Lung (tissue), 12 donors: ENCODE data around the gene EME1. TPM values are rescaled to one million over a fixed set of nuclear protein-coding genes. Genes with fewer than 3 reads are reported as not detected.

Experiments
- ATAC-seq: fragments of 200-7000 bp; cut with Tn5 transposase; one replicate; pipeline ENCODE4 v1.9.1; 2020; ENCODE audit warnings: moderate number of reproducible peaks; ENCODE audit not compliant: insufficient read depth, low FRiP score
- DNase-seq, 3 donors: peaks; one replicate each; pipeline ENCODE4 v3.0.0-alpha.2; 2013 to 2017
- H3K27ac ChIP-seq, 2 donors: one replicate each; pipeline ENCODE4 v1.5.1; 2013; ENCODE audit warnings: mild to moderate bottlenecking in 2 of 2, moderate library complexity in 2 of 2, control low read depth in 1 of 2, inconsistent platforms in 1 of 2, low read depth in 1 of 2, low read length in 1 of 2
- H3K27me3 ChIP-seq, 3 donors: one replicate each; pipeline ENCODE4 v1.5.1; 2013; ENCODE audit warnings: low read length in 2 of 3; ENCODE audit not compliant: control insufficient read depth in 3 of 3, insufficient read depth in 3 of 3
- H3K36me3 ChIP-seq, 4 donors: one replicate each; pipeline ENCODE4 v1.5.1; 2013; ENCODE audit warnings: low read length in 4 of 4, mild to moderate bottlenecking in 1 of 4, moderate library complexity in 1 of 4; ENCODE audit not compliant: control insufficient read depth in 4 of 4, insufficient read depth in 4 of 4
- H3K4me1 ChIP-seq, 5 donors: one replicate each; pipeline ENCODE4 v1.5.1; 2013; ENCODE audit warnings: low read length in 5 of 5, mild to moderate bottlenecking in 2 of 5, moderate library complexity in 1 of 5; ENCODE audit not compliant: control insufficient read depth in 5 of 5, insufficient read depth in 5 of 5
- H3K4me3 ChIP-seq: one replicate; pipeline ENCODE4 v1.5.1; 2013; ENCODE audit warnings: mild to moderate bottlenecking, control low read depth, moderate library complexity
- H3K9ac ChIP-seq, 2 donors: one replicate each; pipeline ENCODE4 v1.5.1; 2013; ENCODE audit warnings: low read length in 2 of 2, control low read depth in 1 of 2; ENCODE audit not compliant: insufficient read depth in 1 of 2
- H3K9me3 ChIP-seq, 4 donors: one replicate each; pipeline ENCODE4 v1.5.1; 2013; ENCODE audit warnings: low read length in 3 of 4, mild to moderate bottlenecking in 1 of 4, moderate library complexity in 1 of 4; ENCODE audit not compliant: control insufficient read depth in 4 of 4, insufficient read depth in 3 of 4
- CTCF ChIP-seq: IDR thresholded peaks from 2 replicates; pipeline ENCODE4 v1.5.1; 2012; ENCODE audit warnings: mild to moderate bottlenecking; ENCODE audit errors: control extremely low read depth, extremely low read depth
- WGBS, 2 donors: extraction: QIAGEN DNeasy Blood & Tissue Kit; methylation state at CpG; one replicate each; pipeline ENCODE4 v1.1.7; 2013; 5-methylcytosine and 5-hydroxymethylcytosine counted together
- polyA plus RNA-seq, 2 donors: library from polyadenylated mRNA; stranded (reverse); fragments of 200-250 nt; gene quantifications; one replicate each; pipeline ENCODE4 v1.2.1, GENCODE V29; 2013
- total RNA-seq, 2 donors: library from RNA; depleted of rRNA in 1 of 2; stranded (reverse); fragments of >200 nt in 1 of 2; gene quantifications; one replicate each; pipeline ENCODE4 v1.2.1, GENCODE V29; 2014 to 2021
- donor health status: control.
- donor health status: control.
- donor health status: Bipolar disorder and iron deficiency.
- donor health status: healthy.
- donor health status: DM: yes; HTN: yes; CAD: no.

The EME1 gene
- total and polyA plus RNA-seq, 4 donors: 0.55 to 2.8 (median 1.8) TPM

GRCh38 chr17:50358177-50358576 is 14.9 kb upstream of the EME1 start:
- ATAC-seq (no peak), DNase-seq (no peak)
- H3K4me3 ChIP-seq: no peak overlapping the region
- H3K4me1 ChIP-seq: peaks cover 0 to 3% (median 0%) of the 10 kb centered on the region in 5 donors
- H3K9ac ChIP-seq: no peak overlapping the region
- H3K9me3 ChIP-seq: no peaks in the 10 kb centered on the region
- peaks cover 0 to 64% (median 26%) of the 10 kb centered on the region in 4 donors for H3K36me3 ChIP-seq
- no peaks in the 10 kb centered on the region for H3K27me3 ChIP-seq
- TF ChIP-seq CTCF: no peak
- WGBS, 2 donors: 96% methylated on average over 17 of the region's 17 CpGs
- H3K27ac ChIP-seq: no peak overlapping the region

GRCh38 chr17:50359005-50359699 is 13.9 kb upstream of the EME1 start:
- TF ChIP-seq CTCF: no peak
- no peak overlapping the region for H3K9ac ChIP-seq
- ATAC-seq: no peak
- DNase-seq: no peak
- WGBS, 2 donors: 83 to 89% methylated on average over 5 of the region's 5 CpGs
- H3K36me3 ChIP-seq: peaks cover 0 to 57% (median 24%) of the 10 kb centered on the region in 4 donors
- no peak overlapping the region for H3K27ac ChIP-seq
- H3K9me3 ChIP-seq: no peaks in the 10 kb centered on the region
- H3K27me3 ChIP-seq: no peaks in the 10 kb centered on the region
- H3K4me1 ChIP-seq: peaks cover 0 to 8% (median 0%) of the 10 kb centered on the region in 5 donors
- H3K4me3 ChIP-seq: no peak overlapping the region

- peaks cover 0 to 52% (median 22%) of the 10 kb centered on the region in 4 donors for H3K36me3 ChIP-seq
- no peak for ATAC-seq
- no peak for TF ChIP-seq CTCF
- DNase-seq: no peak
- H3K9me3 ChIP-seq: no peaks in the 10 kb centered on the region
- H3K4me1 ChIP-seq: peaks cover 0 to 10% (median 0%) of the 10 kb centered on the region in 5 donors
- 89 to 93% methylated on average over 14 of the region's 14 CpGs for whole genome bisulfite sequencing, 2 donors
- H3K4me3 ChIP-seq: no peak overlapping the region
- H3K27me3 ChIP-seq: no peaks in the 10 kb centered on the region
- no peak overlapping the region for H3K9ac ChIP-seq
- H3K27ac ChIP-seq: no peak overlapping the region
Observed at GRCh38 chr17:50359998-50360461, 13.0 kb upstream of the EME1 start.
